H9 (cell line): ENCODE results near the gene SSBP2. TPM values are rescaled to one million over a fixed set of nuclear protein-coding genes. Genes with fewer than 3 reads are reported as not detected.

Experiments
- DNase-seq: peaks from one replicate; pipeline ENCODE4 v3.0.0-alpha.2; 2017
- H2AFZ ChIP-seq: one replicate; pipeline ENCODE4 v1.6.1; 2013; ENCODE audit warnings: mild to moderate bottlenecking, low read length, control low read depth, moderate library complexity
- H2AK5ac ChIP-seq: 2 replicates; pipeline ENCODE4 v1.6.1; 2013; ENCODE audit warnings: low read length, control low read depth, mixed read lengths; ENCODE audit not compliant: insufficient read length
- H2BK120ac ChIP-seq: one replicate; pipeline ENCODE4 v1.6.1; 2013; ENCODE audit warnings: low read depth, mild to moderate bottlenecking, low read length, control low read depth, inconsistent platforms; ENCODE audit not compliant: poor library complexity, severe bottlenecking
- H2BK12ac ChIP-seq: 2 replicates; pipeline ENCODE4 v1.6.1; 2013; ENCODE audit warnings: low read length, control low read depth, mixed read lengths, low read depth; ENCODE audit not compliant: insufficient read length
- H2BK15ac ChIP-seq: 2 replicates; pipeline ENCODE4 v1.6.1; 2013; ENCODE audit warnings: low read depth, low read length, control low read depth
- H2BK20ac ChIP-seq: one replicate; pipeline ENCODE4 v1.6.1; 2013; ENCODE audit warnings: low read depth, mild to moderate bottlenecking, low read length, control low read depth, inconsistent platforms; ENCODE audit not compliant: poor library complexity, severe bottlenecking
- H2BK5ac ChIP-seq: 2 replicates; pipeline ENCODE4 v1.6.1; 2013; ENCODE audit warnings: low read length, control low read depth, mixed read lengths; ENCODE audit not compliant: insufficient read length
- H3K14ac ChIP-seq: 2 replicates; pipeline ENCODE4 v1.6.1; 2013; ENCODE audit warnings: low read length, control low read depth; ENCODE audit not compliant: insufficient read depth
- H3K18ac ChIP-seq: 2 replicates; pipeline ENCODE4 v1.6.1; 2013; ENCODE audit warnings: low read depth, mild to moderate bottlenecking, mixed read lengths, low read length, control low read depth; ENCODE audit not compliant: insufficient read length
- H3K23ac ChIP-seq: 2 replicates; pipeline ENCODE4 v1.6.1; 2013; ENCODE audit warnings: low read length, control low read depth, mixed read lengths, low read depth; ENCODE audit not compliant: insufficient read length
- H3K23me2 ChIP-seq: 2 replicates; pipeline ENCODE4 v1.6.1; 2013; ENCODE audit warnings: low read depth, mild to moderate bottlenecking, mixed read lengths, low read length, control low read depth; ENCODE audit not compliant: insufficient read length, poor library complexity, severe bottlenecking
- H3K27ac ChIP-seq: 2 replicates; pipeline ENCODE4 v1.5.1; 2013; ENCODE audit warnings: low read length, control low read depth, mixed read lengths, low read depth; ENCODE audit not compliant: insufficient read length
- H3K27me3 ChIP-seq: 2 replicates; pipeline ENCODE4 v1.6.1; 2013; ENCODE audit warnings: low read length, control low read depth, inconsistent platforms; ENCODE audit not compliant: insufficient read depth
- H3K4ac ChIP-seq: 2 replicates; pipeline ENCODE4 v1.6.1; 2013; ENCODE audit warnings: low read depth, mild to moderate bottlenecking, control low read depth, inconsistent platforms, low read length, moderate library complexity
- H3K4me1 ChIP-seq: 2 replicates; pipeline ENCODE4 v1.6.1; 2013; ENCODE audit warnings: low read length, control low read depth, inconsistent platforms; ENCODE audit not compliant: insufficient read depth
- H3K4me2 ChIP-seq: 2 replicates; pipeline ENCODE4 v1.6.1; 2013; ENCODE audit warnings: low read length, control low read depth, mixed read lengths; ENCODE audit not compliant: insufficient read length, insufficient read depth
- H3K56ac ChIP-seq: 2 replicates; pipeline ENCODE4 v1.6.1; 2013; ENCODE audit warnings: low read depth, mild to moderate bottlenecking, mixed read lengths, low read length, control low read depth; ENCODE audit not compliant: insufficient read length
- H3K79me1 ChIP-seq: 2 replicates; pipeline ENCODE4 v1.6.1; 2013; ENCODE audit warnings: low read depth, mild to moderate bottlenecking, moderate library complexity, low read length, control low read depth, inconsistent platforms; ENCODE audit not compliant: insufficient read depth, poor library complexity, severe bottlenecking
- H3K79me2 ChIP-seq: 2 replicates; pipeline ENCODE4 v1.6.1; 2013; ENCODE audit warnings: low read length, control low read depth, inconsistent platforms; ENCODE audit not compliant: insufficient read depth
- H3K9ac ChIP-seq: 2 replicates; pipeline ENCODE4 v1.6.1; 2013; ENCODE audit warnings: low read length, control low read depth, mixed read lengths; ENCODE audit not compliant: insufficient read length; ENCODE audit errors: extremely low read depth
- H3K9me3 ChIP-seq: one replicate; pipeline ENCODE4 v1.6.1; 2013; ENCODE audit warnings: low read depth, low read length, inconsistent platforms; ENCODE audit not compliant: control insufficient read depth
- H3T11ph ChIP-seq: one replicate; pipeline ENCODE4 v1.6.1; 2013; ENCODE audit warnings: mild to moderate bottlenecking, low read length, control low read depth, inconsistent platforms
- H4K20me1 ChIP-seq: one replicate; pipeline ENCODE4 v1.6.1; 2013; ENCODE audit not compliant: control insufficient read depth, insufficient read length, insufficient read depth
- H4K5ac ChIP-seq: 2 replicates; pipeline ENCODE4 v1.6.1; 2013; ENCODE audit warnings: low read depth, mild to moderate bottlenecking, mixed read lengths, low read length, control low read depth; ENCODE audit not compliant: insufficient read length
- H4K8ac ChIP-seq: replicated peaks from 2 replicates; pipeline ENCODE4 v1.6.1; 2013; ENCODE audit warnings: low read length, control low read depth, mixed read lengths, low read depth; ENCODE audit not compliant: insufficient read length
- H4K91ac ChIP-seq: 2 replicates; pipeline ENCODE4 v1.6.1; 2013; ENCODE audit warnings: low read depth, mild to moderate bottlenecking, moderate library complexity, mixed read lengths, low read length, control low read depth; ENCODE audit not compliant: insufficient read length
- H3K27ac Mint-ChIP-seq, 3 experiments: 2 replicates in 2 of 3; 3 replicates in 1 of 3; pipeline ENCODE4 v1.8.0; 2020 to 2021; ENCODE audit warnings: mixed read lengths in 3 of 3, mild to moderate bottlenecking in 1 of 3, moderate library complexity in 1 of 3
- H3K27me3 Mint-ChIP-seq: 2 replicates; pipeline ENCODE4 v1.8.0; 2021; ENCODE audit warnings: low read depth, mild to moderate bottlenecking, moderate library complexity, mixed read lengths
- H3K36me3 Mint-ChIP-seq, 3 experiments: 2 replicates in 2 of 3; 3 replicates in 1 of 3; pipeline ENCODE4 v1.8.0; 2020 to 2021; ENCODE audit warnings: low read depth in 3 of 3, mixed read lengths in 3 of 3; ENCODE audit not compliant: insufficient read depth in 1 of 3
- H3K4me1 Mint-ChIP-seq, 2 experiments: 2 replicates each; pipeline ENCODE4 v1.8.0; 2020; ENCODE audit warnings: mixed read lengths in 2 of 2
- H3K4me3 Mint-ChIP-seq, 2 experiments: 2 replicates in 1 of 2; 3 replicates in 1 of 2; pipeline ENCODE4 v1.8.0; 2020 to 2021; ENCODE audit warnings: mild to moderate bottlenecking in 2 of 2, mixed read lengths in 2 of 2, moderate library complexity in 1 of 2
- H3K9me3 Mint-ChIP-seq, 2 experiments: 2 replicates in 1 of 2; 3 replicates in 1 of 2; pipeline ENCODE4 v1.8.0; 2020; ENCODE audit warnings: mild to moderate bottlenecking in 2 of 2, mixed read lengths in 2 of 2, moderate library complexity in 1 of 2
- CTCF ChIP-seq: fragments of 200-600 bp; sonication (generic); conservative IDR thresholded peaks from 3 replicates; pipeline ENCODE4 v1.8.0; 2021; ENCODE audit warnings: antibody characterized with exemption, mild to moderate bottlenecking
- WGBS: extraction: QIAGEN DNeasy Blood & Tissue Kit; methylation state at CpG from one replicate; pipeline ENCODE4 v1.1.7; 2013; ENCODE audit warnings: missing lambda C conversion rate, low lambda C conversion rate, mixed read lengths; ENCODE audit not compliant: insufficient read length; ENCODE audit errors: extremely low coverage; 5-methylcytosine and 5-hydroxymethylcytosine counted together
- total RNA-seq: library from RNA; stranded (reverse); gene quantifications from 2 replicates; pipeline ENCODE4 v1.2.1, GENCODE V29; 2021

SSBP2 gene
- total RNA-seq, 1 experiment from 2014 or later, result 35.6 TPM

- WGBS, result no CpG with 5 or more reads among the region's 1 CpG
- H2BK120ac ChIP-seq, result no peak overlapping the region
- no peak overlapping the region for H2BK12ac ChIP-seq
- TF ChIP-seq CTCF, result no peak
- Mint-ChIP-seq H3K4me1 (peaks cover 10 to 12% of the 10 kb centered on the region in 2 experiments; a peak in 3 of 4 replicates), H3K27ac (no peak overlapping the region), H3K9me3 (no peaks in the 10 kb centered on the region; a peak in 1 of 5 replicates), H3K36me3 (peaks cover 0 to 16% (median 1%) of the 10 kb centered on the region in 3 experiments; a peak in 4 of 7 replicates), H3K4me3 (no peak overlapping the region), H3K27me3 (no peaks in the 10 kb centered on the region)
- no peak overlapping the region for H3K14ac ChIP-seq
- H3K79me1 ChIP-seq, result no peaks in the 10 kb centered on the region
- no peak overlapping the region for H3K56ac ChIP-seq
- no peak overlapping the region for H3T11ph ChIP-seq
- H3K27ac ChIP-seq, result no peak overlapping the region
- H4K8ac ChIP-seq, result no peak overlapping the region
- no peaks in the 10 kb centered on the region for H4K20me1 ChIP-seq
- no peak overlapping the region for H2BK15ac ChIP-seq
- H3K18ac ChIP-seq, result no peak overlapping the region
- no peak overlapping the region for H2BK5ac ChIP-seq
- H2AFZ ChIP-seq, result no peak overlapping the region
- no peak for DNase-seq
- H3K9me3 ChIP-seq, result no peaks in the 10 kb centered on the region
- no peak overlapping the region for H3K4ac ChIP-seq
- H3K9ac ChIP-seq, result no peak overlapping the region
- H4K5ac ChIP-seq, result no peak overlapping the region
- H4K91ac ChIP-seq, result no peak overlapping the region
- H2BK20ac ChIP-seq, result no peak overlapping the region
- H3K4me1 ChIP-seq, result no peaks in the 10 kb centered on the region
- no peaks in the 10 kb centered on the region for H3K23me2 ChIP-seq
- H3K79me2 ChIP-seq, result no peaks in the 10 kb centered on the region
- no peak overlapping the region for H3K23ac ChIP-seq
- H2AK5ac ChIP-seq, result no peak overlapping the region
- H3K27me3 ChIP-seq, result no peaks in the 10 kb centered on the region
- H3K4me2 ChIP-seq, result no peak overlapping the region
These were observed 175.0 kb downstream of the SSBP2 start for GRCh38 chr5:81575924-81576323.
